BJ (cell line): ENCODE results near the gene CLEC4D. TPM values are rescaled to one million over a fixed set of nuclear protein-coding genes. Genes with fewer than 3 reads are reported as not detected.

Source experiments
- CTCF ChIA-PET: fragments of 350-600 bp; formaldehyde crosslinking; extraction: SDS; loops from one replicate; lab custom pipeline; 2021; ENCODE audit warnings: antibody characterized with exemption, inconsistent platforms; lab: Yijun Ruan, JAX
- POLR2A ChIA-PET: fragments of 300-600 bp; sonication (Branson Sonifier 250); formaldehyde crosslinking; extraction: SDS; loops from one replicate; lab custom pipeline; 2021; ENCODE audit warnings: antibody characterized with exemption; lab: Charles Lee
- DNase-seq: peaks from one replicate; pipeline ENCODE4 v3.0.0-alpha.2; 2011; ENCODE audit warnings: low read depth
- H3K27me3 ChIP-seq: 2 replicates; pipeline ENCODE4 v1.6.0; 2011; ENCODE audit warnings: low read length; ENCODE audit not compliant: control insufficient read depth, insufficient read depth
- H3K36me3 ChIP-seq: 2 replicates; pipeline ENCODE4 v1.5.1; 2011; ENCODE audit warnings: low read length; ENCODE audit not compliant: control insufficient read depth, insufficient read depth
- H3K4me3 ChIP-seq: 2 replicates; pipeline ENCODE4 v1.5.1; 2011; ENCODE audit warnings: low read depth, mild to moderate bottlenecking, control low read depth, low read length
- CTCF ChIP-seq: IDR thresholded peaks from 2 replicates; pipeline ENCODE4 v1.5.1; 2011; ENCODE audit warnings: low read depth, mild to moderate bottlenecking, control low read depth, inconsistent platforms, low read length, moderate library complexity; ENCODE audit not compliant: insufficient read depth
- polyA minus RNA-seq: library from RNA; depleted of rRNA, polyadenylated mRNA; stranded (reverse); fragments of >200 nt; gene quantifications from 2 replicates; pipeline ENCODE4 v1.2.3, GENCODE V29; 2011; rRNA and poly(A)+ RNA removed
- polyA plus RNA-seq: library from polyadenylated mRNA; depleted of rRNA; stranded (reverse); fragments of >200 nt; gene quantifications from 2 replicates; pipeline ENCODE4 v1.2.3, GENCODE V29; 2011; rRNA removed

The CLEC4D gene
- polyA plus RNA-seq (not detected in 2 replicates), polyA minus RNA-seq (not detected in 2 replicates)

DNA sequence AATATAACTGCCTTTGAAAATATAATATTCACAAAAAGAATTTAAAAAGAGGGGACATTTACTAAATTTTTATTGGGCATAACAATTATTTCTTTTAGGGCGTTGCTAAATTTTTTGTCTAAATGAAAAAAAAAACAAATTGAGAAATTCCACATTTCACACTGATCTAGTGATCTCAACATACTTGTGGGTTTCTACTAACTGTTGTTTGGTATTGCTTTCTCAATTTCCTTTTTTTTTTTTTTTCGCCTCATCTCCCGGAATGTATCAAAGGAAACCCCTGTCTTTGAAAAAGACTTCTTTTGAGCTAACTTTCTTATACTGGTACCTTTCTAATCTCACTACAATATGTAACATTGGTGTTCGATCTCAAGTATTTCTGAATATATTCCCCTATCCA lies at the start of gene CLEC4D:
TSS of gene CLEC4D (plus strand) at position 248 of the 400 bp plus-strand sequence. CDS start 230 bp downstream, outside the sequence.
- TF ChIP-seq CTCF, result no peak
- Histone ChIP-seq H3K27me3 (no peaks in the 10 kb centered on the region), H3K4me3 (no peak within 1 kb of the TSS), H3K36me3 (no peaks in the 10 kb centered on the region)
- POLR2A ChIA-PET, result no interaction called here
- no peak for DNase-seq
- CTCF ChIA-PET, result no interaction called here

GRCh38 chr12:8465301-8465996 lies 47.9 kb upstream of the CLEC4D start:
- POLR2A ChIA-PET, result no interaction called here
- no peak for DNase-seq
- Histone ChIP-seq H3K27me3 (no peaks in the 10 kb centered on the region), H3K4me3 (no peak overlapping the region), H3K36me3 (no peaks in the 10 kb centered on the region)
- CTCF ChIA-PET, result no interaction called here
- no peak for TF ChIP-seq CTCF

DNA sequence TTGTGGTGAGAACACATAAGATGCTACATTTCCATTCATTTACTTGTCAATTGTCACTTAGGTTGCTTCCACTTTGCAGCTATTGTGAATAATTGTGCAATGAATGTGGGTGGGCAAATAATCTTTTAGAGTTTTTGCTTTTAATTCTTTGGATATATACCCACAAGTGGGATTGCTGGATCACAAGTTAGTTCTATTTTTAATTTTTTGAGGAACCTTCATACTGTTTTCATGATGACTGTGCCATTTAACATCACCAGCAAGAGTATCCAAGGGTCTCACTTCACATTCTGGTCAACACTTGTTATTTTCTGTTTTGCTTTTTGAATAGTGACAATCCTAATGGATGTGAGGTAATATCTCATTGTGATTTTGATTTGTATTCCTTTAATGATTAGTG lies 47.1 kb upstream of the CLEC4D start:
- Histone ChIP-seq H3K4me3 (no peak overlapping the region), H3K36me3 (no peaks in the 10 kb centered on the region), H3K27me3 (no peaks in the 10 kb centered on the region)
- TF ChIP-seq CTCF, result no peak
- POLR2A ChIA-PET, result no interaction called here
- CTCF ChIA-PET, result no interaction called here
- DNase-seq, result no peak

DNA sequence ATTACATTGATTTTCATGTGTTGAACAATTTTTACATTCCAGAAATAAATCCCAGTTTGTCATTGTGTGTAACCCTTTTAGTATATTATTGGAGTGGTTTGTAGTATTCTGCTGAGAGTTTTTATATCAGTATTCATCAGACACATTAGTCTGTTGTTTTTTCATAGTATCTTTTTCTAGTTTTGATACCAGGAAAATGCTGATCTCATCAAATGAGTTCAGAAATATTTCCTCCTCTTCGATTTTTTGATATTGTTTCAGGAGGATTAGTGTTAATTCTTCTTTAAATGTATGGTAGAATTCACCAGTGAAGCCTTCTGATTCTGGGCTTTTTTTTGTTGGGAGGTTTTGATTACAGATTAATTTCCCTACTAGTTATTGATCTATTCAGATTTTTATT lies 42.2 kb upstream of the CLEC4D start:
- TF ChIP-seq CTCF, result no peak
- no peaks in the 10 kb centered on the region for H3K27me3 ChIP-seq

GRCh38 chr12:8475508-8476203 lies 37.6 kb upstream of the CLEC4D start:
- no peak for DNase-seq
- Histone ChIP-seq H3K4me3 (no peak overlapping the region), H3K27me3 (no peaks in the 10 kb centered on the region), H3K36me3 (no peaks in the 10 kb centered on the region)
- ChIA-PET CTCF (no interaction called here), POLR2A (no interaction called here)
- no peak for TF ChIP-seq CTCF

More for the DNA sequence above, 42.2 kb upstream of the CLEC4D start:
- Histone ChIP-seq H3K36me3 (no peaks in the 10 kb centered on the region), H3K4me3 (no peak overlapping the region)
- DNase-seq, result no peak
- ChIA-PET POLR2A (no interaction called here), CTCF (no interaction called here)
